DMS153 treated with DMSO at 0.1 percent for 48 hours (cell line): ENCODE results near the gene CT45A8.
"Not testable (repeated sequence)": the region's sequence is repeated elsewhere in the genome, so short reads cannot be mapped to it uniquely, and the experiment has no call there.

Experiments
- DNase-seq: peaks from one replicate; lab custom pipeline; 2025; ENCODE audit not compliant: unreplicated experiment; lab: John Stamatoyannopoulos, UW

Gene CT45A8, protein sequence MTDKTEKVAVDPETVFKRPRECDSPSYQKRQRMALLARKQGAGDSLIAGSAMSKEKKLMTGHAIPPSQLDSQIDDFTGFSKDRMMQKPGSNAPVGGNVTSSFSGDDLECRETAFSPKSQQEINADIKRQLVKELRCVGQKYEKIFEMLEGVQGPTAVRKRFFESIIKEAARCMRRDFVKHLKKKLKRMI

DNA sequence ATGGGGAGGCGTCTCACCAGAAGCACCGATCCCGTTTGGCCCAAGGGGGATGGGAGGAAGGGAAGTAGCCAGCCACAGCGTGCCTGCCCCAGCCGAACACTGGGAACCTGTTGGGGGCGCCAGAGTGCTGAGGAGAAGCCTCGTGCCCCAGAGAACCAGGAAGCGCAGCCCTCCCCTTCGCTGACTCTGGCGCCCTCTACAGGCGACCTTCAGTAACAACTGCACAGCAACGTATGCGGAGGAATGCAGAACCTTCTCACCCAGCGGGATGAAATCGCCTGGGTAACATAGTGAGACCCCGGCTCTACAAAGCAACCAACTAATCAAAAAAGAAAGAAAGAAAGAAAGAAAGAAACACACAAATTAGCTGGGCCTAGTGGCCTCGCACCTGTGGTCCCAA, at the start of gene CT45A8:
Gene CT45A8, minus strand, starts transcription at position 101 of the 400 bp plus-strand sequence. CDS start 3,755 bp downstream, outside the sequence.
- DNase-seq, result not testable (repeated sequence)

DNA sequence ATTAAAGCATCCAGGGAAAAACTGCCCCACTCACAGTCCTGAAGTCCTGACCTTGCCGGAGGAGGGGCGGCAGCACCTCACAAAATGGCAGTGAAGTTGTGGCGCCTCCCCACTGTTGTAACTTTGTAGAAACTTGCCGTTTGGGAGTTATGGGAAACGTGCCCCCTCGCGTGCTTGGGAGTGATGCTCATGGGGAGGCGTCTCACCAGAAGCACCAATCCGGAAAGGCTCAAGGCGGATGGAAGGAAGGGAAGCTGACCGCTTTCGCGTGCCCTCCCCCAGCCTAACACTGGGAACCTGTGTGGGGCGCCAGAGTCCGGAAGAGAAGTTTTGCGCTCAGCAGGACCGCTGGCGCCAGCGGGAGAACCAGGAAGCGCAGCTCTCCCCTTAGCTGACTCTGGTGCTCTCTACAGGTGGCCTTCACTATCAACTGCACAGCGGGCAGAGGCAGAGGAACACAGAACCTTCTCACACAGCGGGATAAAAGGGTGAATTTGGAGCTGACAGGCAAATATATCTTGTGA, 39.0 kb upstream of the CT45A8 start, which contains the start of the genes CT45A10 and SAGE1:
Gene CT45A10, minus strand, starts transcription at position 151 of the 524 bp plus-strand sequence. CDS start 8,100 bp downstream, outside the sequence.
Gene SAGE1, plus strand, starts transcription at position 423 of the 524 bp plus-strand sequence. CDS start 2,527 bp downstream, outside the sequence.
- no peak for DNase-seq

DNA sequence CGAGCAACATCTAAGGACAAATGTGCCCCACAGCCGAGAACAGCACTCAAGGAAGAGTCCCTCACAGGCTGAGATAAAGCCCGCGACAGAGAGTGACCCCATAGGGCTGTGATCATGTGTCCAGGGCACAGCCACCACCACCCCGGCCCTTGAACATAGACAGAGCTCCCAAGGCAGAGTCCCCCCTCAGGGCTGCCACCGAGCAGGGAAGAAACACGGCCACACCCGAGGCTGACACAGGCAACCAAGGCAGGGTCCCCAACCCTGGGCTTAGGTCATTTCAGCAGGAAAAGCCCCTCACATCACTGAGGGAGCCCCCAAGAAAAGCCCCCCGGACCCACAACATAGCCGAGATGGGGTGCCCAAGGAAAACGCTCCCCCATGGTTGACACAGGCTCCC, 38.4 kb upstream of the CT45A8 start:
- no peak for DNase-seq

DNA sequence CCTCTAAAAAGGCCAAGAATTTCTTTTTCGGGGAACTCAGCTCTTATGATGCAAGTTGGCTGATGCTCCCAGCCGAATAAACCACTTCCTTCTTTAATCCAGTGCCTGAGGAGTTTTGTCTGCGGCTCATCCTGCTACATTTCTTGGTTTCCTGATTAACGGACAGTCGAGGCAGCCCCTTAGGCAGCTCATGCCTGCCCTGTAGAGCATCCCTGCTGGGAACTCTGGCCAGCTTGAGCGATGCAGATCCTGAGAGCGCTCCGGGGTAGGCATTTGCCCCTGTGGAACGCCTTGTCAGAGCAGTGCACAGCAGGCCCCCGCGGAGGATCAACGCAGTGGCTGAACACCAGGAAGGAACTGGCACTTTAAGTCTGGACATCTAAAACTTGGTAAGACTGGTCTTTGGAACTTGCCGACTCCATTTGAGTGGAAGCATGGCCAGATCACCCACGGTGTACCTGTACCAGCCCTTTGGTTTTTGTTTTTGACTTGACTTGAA, 35.8 kb upstream of the CT45A8 start:
- no peak for DNase-seq

- DNase-seq, result not testable (repeated sequence)
These were observed 34.6 kb upstream of the CT45A8 start for GRCh38 chrX:135888976-135889375.

GRCh38 chrX:135888230-135888629, 33.9 kb upstream of the CT45A8 start:
- not testable (repeated sequence) for DNase-seq

DNA sequence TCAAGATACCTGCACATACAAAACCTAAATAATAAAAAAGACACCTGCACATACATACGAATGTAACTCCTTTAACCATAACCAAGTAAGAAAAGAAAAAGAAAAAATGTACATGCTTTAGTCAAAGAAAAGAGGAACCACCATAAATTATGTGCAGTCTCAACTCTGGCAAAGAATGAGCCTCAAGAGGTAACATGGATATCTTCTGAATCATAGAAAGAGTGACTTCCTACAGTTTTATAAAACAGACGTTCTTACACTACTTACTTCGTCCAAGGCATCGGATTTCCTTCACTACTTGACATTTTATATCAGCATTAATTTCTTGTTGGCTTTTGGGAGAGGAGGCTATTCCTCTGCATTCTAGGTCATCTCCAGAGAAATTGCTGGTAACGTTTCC, 28.4 kb upstream of the CT45A8 start:
- DNase-seq, result not testable (repeated sequence)

GRCh38 chrX:135871712-135872111, 17.4 kb upstream of the CT45A8 start, which contains the start of gene CT45A9:
CT45A9 (minus strand) TSS chrX:135871812; CDS start chrX:135868061, 3,751 bp downstream.
- not testable (repeated sequence) for DNase-seq

- not testable (repeated sequence) for DNase-seq
These were observed 17.2 kb downstream of the CT45A8 start, which contains the start of gene CT45A7 for GRCh38 chrX:135837180-135837579. CT45A7 (minus strand) TSS chrX:135837280; CDS start chrX:135833533, 3,747 bp downstream.

- DNase-seq, result not testable (repeated sequence)
These were observed 34.4 kb downstream of the CT45A8 start, which contains the start of gene CT45A2 for GRCh38 chrX:135819912-135820311. CT45A2 (minus strand) TSS chrX:135820012; CDS start chrX:135816265, 3,747 bp downstream.

DNA sequence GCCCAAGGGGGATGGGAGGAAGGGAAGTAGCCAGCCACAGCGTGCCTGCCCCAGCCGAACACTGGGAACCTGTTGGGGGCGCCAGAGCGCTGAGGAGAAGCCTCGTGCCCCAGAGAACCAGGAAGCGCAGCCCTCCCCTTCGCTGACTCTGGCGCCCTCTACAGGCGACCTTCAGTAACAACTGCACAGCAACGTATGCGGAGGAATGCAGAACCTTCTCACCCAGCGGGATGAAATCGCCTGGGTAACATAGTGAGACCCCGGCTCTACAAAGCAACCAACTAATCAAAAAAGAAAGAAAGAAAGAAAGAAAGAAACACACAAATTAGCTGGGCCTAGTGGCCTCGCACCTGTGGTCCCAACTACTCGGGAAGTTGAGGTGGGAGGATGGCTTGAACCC, 51.7 kb downstream of the CT45A8 start, which contains the start of gene CT45A6:
Gene CT45A6, minus strand, starts transcription at position 101 of the 400 bp plus-strand sequence. CDS start 3,794 bp downstream, outside the sequence.
- DNase-seq, result not testable (repeated sequence)
